ENCODE measurements around the gene OR2L2.
"Not testable (repeated sequence)": the region's sequence is repeated elsewhere in the genome, so short reads cannot be mapped to it uniquely, and the experiment has no call there.

Gene OR2L2

GRCh38 chr1:248029770-248030169, at the start of gene OR2L2:
TSS of gene OR2L2 (plus strand) at chr1:248030070. CDS start at chr1:248038268, 8,198 bp downstream.
- DNase-seq (ENCODE audit: low read depth) = no peak

GRCh38 chr1:247992986-247993385, 36.9 kb upstream of the OR2L2 start:
- DNase-seq (ENCODE audit: low read depth) = no peak

- no peak for DNase-seq (ENCODE audit: low read depth)
Observed at GRCh38 chr1:247998811-247999210, 31.1 kb upstream of the OR2L2 start.

GRCh38 chr1:248000169-248000568, 29.7 kb upstream of the OR2L2 start:
- DNase-seq (ENCODE audit: low read depth) = no peak

GRCh38 chr1:248007778-248008177, 22.1 kb upstream of the OR2L2 start:
- no peak for DNase-seq (ENCODE audit: low read depth)

- DNase-seq (ENCODE audit: low read depth) = no peak
Observed at GRCh38 chr1:248009681-248010080, 20.2 kb upstream of the OR2L2 start.

GRCh38 chr1:248013229-248013710, 16.6 kb upstream of the OR2L2 start, which contains the start of gene OR2L5:
TSS of gene OR2L5 (plus strand) at chr1:248013660. CDS start at chr1:248021948, 8,288 bp downstream.
- no peak for DNase-seq (ENCODE audit: low read depth)

GRCh38 chr1:248015803-248016202, 14.1 kb upstream of the OR2L2 start:
- no peak for DNase-seq (ENCODE audit: low read depth)

GRCh38 chr1:248045209-248045608, 15.3 kb downstream of the OR2L2 start:
- DNase-seq (ENCODE audit: low read depth) = no peak

GRCh38 chr1:248046536-248046935, 16.7 kb downstream of the OR2L2 start, which contains the start of gene OR2L3:
TSS of gene OR2L3 (plus strand) at chr1:248046836. CDS start at chr1:248060682, 13,846 bp downstream.
- DNase-seq (ENCODE audit: low read depth) = no peak

- no peak for DNase-seq (ENCODE audit: low read depth)
Observed at GRCh38 chr1:248047008-248047407, 17.1 kb downstream of the OR2L2 start.

GRCh38 chr1:248054671-248055070, 24.8 kb downstream of the OR2L2 start:
- DNase-seq (ENCODE audit: low read depth) = no peak

- DNase-seq (ENCODE audit: low read depth) = no peak
Observed at GRCh38 chr1:248055261-248055660, 25.4 kb downstream of the OR2L2 start.

GRCh38 chr1:248065071-248065470, 35.2 kb downstream of the OR2L2 start:
- no peak for DNase-seq (ENCODE audit: low read depth)

- no peak for DNase-seq (ENCODE audit: low read depth)
Observed at GRCh38 chr1:248065604-248066003, 35.7 kb downstream of the OR2L2 start.

- not testable (repeated sequence) for DNase-seq (ENCODE audit: low read depth)
Observed at GRCh38 chr1:248083864-248084263, 54.0 kb downstream of the OR2L2 start.

Measured in stimulated activated CD4-positive, alpha-beta T cell treated with anti-CD3 and anti-CD28 coated beads, Interleukin-2, amount 100 ng/mL, for 4 hours (primary cell).